ENCODE measurements around the gene ADAM33.

Gene ADAM33

DNA sequence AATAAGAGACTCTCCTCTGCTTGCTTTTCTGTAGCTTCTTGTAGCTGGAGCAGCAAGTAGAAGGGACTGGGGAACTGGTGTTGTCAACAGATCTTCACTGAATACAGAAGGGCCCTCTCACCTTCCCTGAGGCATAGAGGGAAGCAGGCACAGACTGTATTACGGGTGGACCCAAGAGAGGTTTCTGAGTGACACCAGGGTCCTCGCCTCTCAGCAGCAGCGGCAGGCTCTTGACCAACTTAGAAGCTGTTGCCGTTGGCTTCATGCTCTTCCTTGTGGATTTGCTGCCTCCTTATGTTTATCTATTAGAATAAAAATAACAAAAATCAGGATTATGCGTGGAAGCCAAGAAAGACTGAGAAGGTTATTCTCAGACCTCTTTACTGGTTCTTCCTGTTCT, 50.3 kb downstream of the ADAM33 start:
- Histone ChIP-seq H3K27ac (no peak overlapping the region), H3K4me3 (no peak overlapping the region)
- TF ChIP-seq, protein P1, sequence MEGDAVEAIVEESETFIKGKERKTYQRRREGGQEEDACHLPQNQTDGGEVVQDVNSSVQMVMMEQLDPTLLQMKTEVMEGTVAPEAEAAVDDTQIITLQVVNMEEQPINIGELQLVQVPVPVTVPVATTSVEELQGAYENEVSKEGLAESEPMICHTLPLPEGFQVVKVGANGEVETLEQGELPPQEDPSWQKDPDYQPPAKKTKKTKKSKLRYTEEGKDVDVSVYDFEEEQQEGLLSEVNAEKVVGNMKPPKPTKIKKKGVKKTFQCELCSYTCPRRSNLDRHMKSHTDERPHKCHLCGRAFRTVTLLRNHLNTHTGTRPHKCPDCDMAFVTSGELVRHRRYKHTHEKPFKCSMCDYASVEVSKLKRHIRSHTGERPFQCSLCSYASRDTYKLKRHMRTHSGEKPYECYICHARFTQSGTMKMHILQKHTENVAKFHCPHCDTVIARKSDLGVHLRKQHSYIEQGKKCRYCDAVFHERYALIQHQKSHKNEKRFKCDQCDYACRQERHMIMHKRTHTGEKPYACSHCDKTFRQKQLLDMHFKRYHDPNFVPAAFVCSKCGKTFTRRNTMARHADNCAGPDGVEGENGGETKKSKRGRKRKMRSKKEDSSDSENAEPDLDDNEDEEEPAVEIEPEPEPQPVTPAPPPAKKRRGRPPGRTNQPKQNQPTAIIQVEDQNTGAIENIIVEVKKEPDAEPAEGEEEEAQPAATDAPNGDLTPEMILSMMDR (IDR thresholded peaks at IDR 0.05), result no peak
- DNase-seq (ENCODE audit: low spot score), result no peak

DNA sequence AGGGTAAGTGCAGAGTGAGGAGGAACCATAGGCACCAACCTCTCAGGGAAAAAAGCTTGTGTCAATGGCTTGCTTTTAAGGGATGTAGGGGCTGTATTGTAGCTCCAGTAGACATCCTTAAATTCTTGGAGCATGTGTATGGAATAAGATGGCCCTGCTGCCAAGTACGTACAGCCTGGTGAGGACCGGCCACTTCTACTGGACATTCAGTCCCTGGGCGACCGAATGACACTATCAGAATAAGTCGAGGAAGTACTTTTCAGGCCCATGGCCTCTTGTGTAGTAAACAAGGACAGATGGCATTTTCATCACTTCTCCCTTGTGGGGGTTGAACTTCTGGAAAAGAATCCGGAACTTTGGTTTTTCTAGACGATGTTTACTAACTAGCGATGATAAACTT, 51.4 kb downstream of the ADAM33 start:
- Histone ChIP-seq H3K4me3 (no peak overlapping the region), H3K27ac (no peak overlapping the region)
- TF ChIP-seq, protein P1 (IDR thresholded peaks at IDR 0.05), result no peak
- DNase-seq (ENCODE audit: low spot score), result no peak

DNA sequence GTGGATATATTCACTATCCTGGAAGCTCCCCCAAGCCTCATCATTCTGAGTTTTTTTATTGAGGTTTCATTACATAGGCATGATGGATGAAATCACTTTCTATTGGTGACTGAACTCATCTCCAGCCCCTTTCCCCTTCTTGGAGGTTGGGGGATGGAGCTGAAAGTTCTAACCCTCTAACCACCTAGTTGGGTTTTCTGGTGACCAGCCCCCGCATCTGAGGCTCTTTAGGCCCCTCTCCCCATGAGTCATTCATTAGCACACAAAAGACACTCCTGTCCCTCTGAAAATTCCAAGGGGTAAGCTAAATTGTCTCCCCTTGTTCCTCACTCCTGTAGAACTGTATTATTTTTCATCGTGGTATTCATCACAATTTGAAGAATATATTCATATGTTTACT, 51.9 kb downstream of the ADAM33 start:
- H3K27ac ChIP-seq, result no peak overlapping the region
- TF ChIP-seq, protein P1 (IDR thresholded peaks at IDR 0.05), result no peak
- H3K4me3 ChIP-seq, result no peak overlapping the region
- DNase-seq (ENCODE audit: low spot score), result no peak

DNA sequence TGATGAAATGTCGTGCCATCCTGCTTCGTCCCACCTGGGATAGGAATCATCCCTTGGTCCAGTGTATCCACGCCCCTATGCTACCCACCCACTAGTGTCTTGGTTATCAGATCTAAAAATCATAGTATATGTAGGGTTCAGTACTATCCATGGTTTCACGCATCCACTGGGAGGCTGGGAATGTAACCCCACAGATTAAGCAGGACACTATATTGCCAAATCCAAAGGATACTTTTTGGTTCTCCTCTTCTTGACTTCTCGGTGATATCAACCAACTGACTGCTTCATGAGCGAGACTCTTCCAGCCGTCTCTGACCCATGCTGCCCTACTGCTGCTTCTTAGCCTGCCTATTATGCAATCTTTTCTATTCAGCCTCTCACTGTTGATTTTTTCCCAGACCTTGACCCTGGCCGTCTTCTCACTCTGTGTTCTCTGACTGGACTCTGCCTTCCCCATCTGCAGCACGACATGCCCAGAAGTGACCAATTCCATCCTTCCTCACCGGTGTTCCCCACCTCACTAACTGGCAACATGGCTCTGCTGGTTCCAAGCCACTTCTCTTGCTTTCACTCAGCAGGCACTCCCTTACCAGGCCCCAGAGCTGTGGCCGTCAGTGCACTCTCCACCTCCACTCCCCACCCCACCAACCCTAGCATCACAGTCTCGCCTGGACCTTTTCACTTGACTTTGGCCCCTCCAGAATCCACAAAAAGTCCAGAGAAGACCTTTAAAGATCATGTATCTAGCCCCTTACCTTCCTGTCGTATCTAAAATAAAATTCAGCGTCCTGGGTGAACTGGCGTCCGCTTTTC, 53.1 kb downstream of the ADAM33 start:
- DNase-seq (ENCODE audit: low spot score), result no peak
- H3K4me3 ChIP-seq, result no peak overlapping the region
- TF ChIP-seq, protein P1 (IDR thresholded peaks at IDR 0.05), result no peak
- H3K27ac ChIP-seq, result no peak overlapping the region

DNA sequence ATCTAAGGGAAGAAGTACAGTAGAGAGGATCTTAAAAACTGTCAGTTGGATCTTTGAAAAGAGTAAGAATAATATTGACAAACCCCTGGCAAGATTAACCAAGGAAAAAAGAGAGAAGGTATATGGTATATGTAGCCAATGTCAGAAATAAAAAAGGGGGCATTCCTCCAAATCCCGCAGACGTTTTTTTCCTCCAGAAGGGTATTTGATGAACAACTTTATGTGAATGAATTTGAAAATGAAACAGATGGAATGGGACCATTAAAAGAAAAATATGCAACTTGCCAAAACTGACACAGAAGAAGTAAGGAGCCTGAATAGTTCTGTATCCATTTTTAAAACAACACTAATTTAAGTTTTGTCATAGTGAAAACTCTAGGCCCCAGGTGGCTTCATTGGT, 54.3 kb downstream of the ADAM33 start:
- no peak overlapping the region for H3K4me3 ChIP-seq
- TF ChIP-seq, protein P1 (IDR thresholded peaks at IDR 0.05), result no peak
- no peak for DNase-seq (ENCODE audit: low spot score)

DNA sequence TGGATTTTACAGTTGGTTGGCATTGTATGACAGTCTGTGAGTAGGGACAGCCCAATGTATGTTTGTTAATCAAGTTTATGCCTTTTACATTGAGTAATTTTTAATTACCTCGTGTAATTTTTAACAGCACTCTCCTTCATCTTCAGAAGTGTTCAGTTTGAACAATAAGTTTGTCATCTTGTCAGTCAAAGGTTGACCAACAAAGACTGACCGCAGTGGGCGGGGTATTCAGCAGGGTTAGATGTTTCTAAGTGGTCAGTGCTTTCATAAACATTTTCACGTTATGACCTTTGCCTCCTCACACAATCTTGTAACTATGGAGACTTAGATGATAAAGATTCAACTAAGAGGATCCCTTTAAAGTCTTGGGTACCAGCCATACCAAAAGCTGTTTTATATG, 59.4 kb downstream of the ADAM33 start:
- H3K27ac ChIP-seq, result no peak overlapping the region
- TF ChIP-seq, protein P1 (IDR thresholded peaks at IDR 0.05), result no peak
- no peak overlapping the region for H3K4me3 ChIP-seq
- no peak for DNase-seq (ENCODE audit: low spot score)

More for the DNA sequence above, 54.3 kb downstream of the ADAM33 start:
- H3K27ac ChIP-seq, result no peak overlapping the region

DNA sequence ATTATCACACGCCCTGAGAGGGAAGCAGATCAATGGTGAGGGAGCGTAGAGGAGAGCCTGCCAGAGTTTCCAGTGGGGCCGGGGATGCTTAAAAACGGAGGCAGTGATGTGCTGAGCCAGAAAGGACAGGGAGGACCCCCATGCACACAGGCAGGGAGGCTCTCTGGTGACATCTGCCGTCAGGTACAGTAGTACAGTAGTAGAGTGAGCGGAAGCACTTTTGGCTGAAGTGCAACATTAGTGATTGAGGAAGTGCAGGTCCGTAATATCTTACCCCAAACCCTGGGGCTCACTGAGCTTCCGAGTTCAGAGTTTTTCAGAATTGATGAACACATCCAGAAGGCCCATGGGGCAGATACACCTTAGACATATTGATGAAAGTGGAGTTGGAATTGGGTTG, 60.7 kb downstream of the ADAM33 start:
- DNase-seq (ENCODE audit: low spot score), result no peak
- TF ChIP-seq, protein P1 (IDR thresholded peaks at IDR 0.05), result no peak
- Histone ChIP-seq H3K27ac (no peak overlapping the region), H3K4me3 (no peak overlapping the region)

All from coronary artery (tissue), 2 donors.